Hepatocyte (in vitro differentiated cells): ENCODE results near the gene MAP3K5.

Experiments
- CTCF ChIP-seq: fragments of 200-600 bp; sonication (generic); IDR thresholded peaks from 2 replicates; pipeline ENCODE4 v1.5.1; 2016; ENCODE audit warnings: antibody characterized with exemption, mild to moderate bottlenecking; ENCODE audit not compliant: poor library complexity
- EZH2 ChIP-seq: fragments of 200-600 bp; sonication (generic); IDR thresholded peaks from 2 replicates; pipeline ENCODE4 v1.6.1; 2016; ENCODE audit warnings: antibody characterized with exemption, mild to moderate bottlenecking, borderline replicate concordance

- no peak for TF ChIP-seq CTCF
- TF ChIP-seq EZH2: no peak
Observed at GRCh38 chr6:136736281-136736960, 55.9 kb downstream of the MAP3K5 start.
